Stimulated activated CD8-positive, alpha-beta memory T cell treated with anti-CD3 and anti-CD28 coated beads, Interleukin-7, amount 100 ng/mL, for 1 hour (primary cell): Measurements from ENCODE around the gene ZNF471.

Source experiments
- DNase-seq, 2 donors: peaks; one replicate each; pipeline ENCODE4 v3.0.0-alpha.2; 2020; ENCODE audit warnings: low read depth in 2 of 2

Gene ZNF471

GRCh38 chr19:56573914-56574313 is 66.3 kb downstream of the ZNF471 start:
- no peak for DNase-seq

GRCh38 chr19:56577719-56578602 is 70.3 kb downstream of the ZNF471 start:
- no peak for DNase-seq
